HFF-Myc (cell line): ENCODE measurements around the gene PARD3.
"Not testable (repeated sequence)": the region's sequence is repeated elsewhere in the genome, so short reads cannot be mapped to it uniquely, and the experiment has no call there.

Experiments used
- DNase-seq: peaks from one replicate; pipeline ENCODE4 v3.0.0-alpha.2; 2011; ENCODE audit warnings: low read depth; ENCODE audit errors: extremely low read depth
- H3K4me3 ChIP-seq: replicated peaks from 2 replicates; pipeline ENCODE4 v1.5.1; 2011; ENCODE audit warnings: low read depth, mild to moderate bottlenecking, control low read depth, low read length
- TF ChIP-seq, protein P1 (sequence below): IDR thresholded peaks from 2 replicates; pipeline ENCODE4 v1.5.1; 2012; ENCODE audit warnings: mild to moderate bottlenecking, low read depth, low read length, control low read depth; ENCODE audit errors: missing control alignments

PARD3 gene

DNA sequence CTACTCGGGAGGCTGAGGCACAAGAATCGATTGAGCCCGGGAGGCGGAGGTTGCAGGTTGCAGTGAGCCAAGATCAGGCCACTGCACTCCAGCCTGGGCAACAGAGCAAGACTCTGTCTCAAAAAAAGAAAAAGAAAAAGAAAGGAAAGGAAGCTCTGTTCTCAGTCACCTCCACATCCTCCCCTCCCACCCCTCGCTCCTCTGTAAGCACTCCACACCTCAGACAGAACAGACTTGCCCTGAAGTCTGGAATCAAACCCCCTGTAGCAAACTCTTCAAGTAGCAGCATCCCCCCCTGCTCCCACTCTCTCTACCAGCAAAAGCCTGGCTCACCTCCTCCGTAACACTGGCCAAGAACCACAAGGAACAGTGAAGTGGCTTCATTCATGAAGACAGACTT, 66.7 kb downstream of the PARD3 start:
- TF ChIP-seq, protein P1, sequence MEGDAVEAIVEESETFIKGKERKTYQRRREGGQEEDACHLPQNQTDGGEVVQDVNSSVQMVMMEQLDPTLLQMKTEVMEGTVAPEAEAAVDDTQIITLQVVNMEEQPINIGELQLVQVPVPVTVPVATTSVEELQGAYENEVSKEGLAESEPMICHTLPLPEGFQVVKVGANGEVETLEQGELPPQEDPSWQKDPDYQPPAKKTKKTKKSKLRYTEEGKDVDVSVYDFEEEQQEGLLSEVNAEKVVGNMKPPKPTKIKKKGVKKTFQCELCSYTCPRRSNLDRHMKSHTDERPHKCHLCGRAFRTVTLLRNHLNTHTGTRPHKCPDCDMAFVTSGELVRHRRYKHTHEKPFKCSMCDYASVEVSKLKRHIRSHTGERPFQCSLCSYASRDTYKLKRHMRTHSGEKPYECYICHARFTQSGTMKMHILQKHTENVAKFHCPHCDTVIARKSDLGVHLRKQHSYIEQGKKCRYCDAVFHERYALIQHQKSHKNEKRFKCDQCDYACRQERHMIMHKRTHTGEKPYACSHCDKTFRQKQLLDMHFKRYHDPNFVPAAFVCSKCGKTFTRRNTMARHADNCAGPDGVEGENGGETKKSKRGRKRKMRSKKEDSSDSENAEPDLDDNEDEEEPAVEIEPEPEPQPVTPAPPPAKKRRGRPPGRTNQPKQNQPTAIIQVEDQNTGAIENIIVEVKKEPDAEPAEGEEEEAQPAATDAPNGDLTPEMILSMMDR: no peak
- DNase-seq: no peak
- H3K4me3 ChIP-seq: no peak overlapping the region

DNA sequence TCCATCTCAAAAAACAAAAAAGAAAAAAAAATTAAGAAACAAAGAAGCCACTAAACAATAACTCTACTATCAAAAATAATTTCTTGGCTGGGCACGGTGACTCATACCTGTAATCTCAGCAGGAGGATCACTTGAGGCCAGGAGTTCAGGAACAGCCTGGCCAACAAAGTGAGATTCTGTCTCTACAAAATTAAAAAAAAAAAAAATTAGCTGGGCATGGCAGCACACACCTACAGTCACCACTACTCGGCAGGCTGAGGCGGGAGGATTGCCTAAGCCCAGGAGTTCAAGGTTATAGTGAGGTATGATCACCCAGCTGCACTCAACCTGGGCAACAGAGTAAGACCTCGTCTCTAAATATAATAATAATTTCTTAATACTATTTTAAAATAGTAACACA, 69.0 kb downstream of the PARD3 start:
- no peak overlapping the region for H3K4me3 ChIP-seq
- no peak for DNase-seq
- TF ChIP-seq, protein P1: no peak

DNA sequence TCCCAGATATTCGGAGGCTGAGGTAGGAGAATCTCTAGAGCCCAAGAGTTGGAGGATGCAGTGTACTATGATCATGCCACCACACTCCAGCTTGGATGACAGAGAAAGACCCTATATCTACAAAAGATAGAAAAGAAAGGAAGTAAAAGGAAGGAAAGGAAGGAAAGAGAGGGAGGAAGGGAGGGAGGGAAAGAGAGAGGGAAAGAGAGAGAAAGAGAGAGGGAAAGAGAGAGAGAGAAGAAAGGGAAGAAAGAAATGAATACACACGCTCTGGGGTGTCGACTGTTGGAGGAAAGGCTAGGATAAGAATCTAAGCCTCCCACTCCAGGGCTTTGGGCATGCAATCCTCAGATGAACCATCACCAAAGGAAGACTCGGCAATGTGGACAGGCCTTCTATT, 69.9 kb downstream of the PARD3 start:
- H3K4me3 ChIP-seq: no peak overlapping the region
- no peak for DNase-seq
- TF ChIP-seq, protein P1: no peak

DNA sequence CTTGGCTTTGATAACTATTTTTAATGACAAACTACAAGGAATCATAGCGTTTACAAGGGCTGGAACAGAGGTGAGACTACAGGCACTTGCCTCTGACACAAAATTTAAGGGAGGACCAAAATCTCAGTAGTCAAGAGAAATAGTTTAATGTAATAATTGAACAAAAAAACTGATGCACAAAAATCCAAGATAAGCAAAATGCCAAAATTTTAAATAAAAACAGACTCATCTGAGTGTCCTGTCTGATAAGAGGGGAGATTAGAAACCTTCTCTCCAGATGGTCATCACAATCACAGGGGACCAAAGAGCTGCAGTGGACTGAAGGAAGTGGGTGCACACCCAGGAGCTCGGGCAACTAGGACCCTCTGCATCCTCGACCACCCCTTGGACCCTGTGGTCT, 70.5 kb downstream of the PARD3 start:
- TF ChIP-seq, protein P1: no peak
- DNase-seq: no peak
- no peak overlapping the region for H3K4me3 ChIP-seq

DNA sequence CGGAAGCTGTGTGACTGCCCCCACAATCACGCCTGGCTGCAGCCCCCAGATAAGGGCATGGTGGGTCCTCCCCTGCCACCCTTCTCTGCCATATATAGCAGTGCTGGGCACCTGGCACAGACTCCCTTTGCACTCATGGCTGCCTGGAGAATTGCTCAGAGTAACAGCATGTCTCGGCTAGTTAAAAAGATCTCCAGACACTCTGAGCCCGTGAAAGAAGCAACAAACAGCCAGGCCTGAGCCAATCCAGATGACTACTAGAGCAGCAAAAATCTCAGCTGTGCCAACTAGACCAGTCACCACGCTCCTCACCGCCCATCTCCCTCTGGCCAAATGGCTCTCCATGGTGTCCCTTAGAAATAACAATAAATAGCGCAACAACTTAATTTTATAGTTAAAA, 71.3 kb downstream of the PARD3 start:
- no peak overlapping the region for H3K4me3 ChIP-seq
- DNase-seq: no peak
- TF ChIP-seq, protein P1: no peak

DNA sequence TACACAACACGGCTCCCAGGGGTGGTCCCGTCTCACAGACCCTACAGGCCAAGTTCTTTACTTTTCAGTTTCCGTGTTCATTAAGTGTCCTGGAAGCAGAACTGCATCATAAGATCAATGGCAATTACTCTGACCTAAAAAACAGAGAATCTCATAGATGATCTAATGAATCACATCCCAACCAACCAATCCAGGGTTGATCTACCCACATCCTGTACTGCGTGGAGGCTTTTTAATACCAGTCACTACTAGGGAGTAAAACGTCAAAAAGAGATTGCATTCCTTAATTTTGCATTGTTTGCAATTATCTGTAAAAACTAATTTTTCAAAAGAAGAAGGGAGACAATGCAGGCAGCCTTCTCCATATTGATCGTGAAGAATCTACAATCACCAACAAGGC, 72.6 kb downstream of the PARD3 start:
- H3K4me3 ChIP-seq: no peak overlapping the region
- TF ChIP-seq, protein P1: no peak
- DNase-seq: no peak

DNA sequence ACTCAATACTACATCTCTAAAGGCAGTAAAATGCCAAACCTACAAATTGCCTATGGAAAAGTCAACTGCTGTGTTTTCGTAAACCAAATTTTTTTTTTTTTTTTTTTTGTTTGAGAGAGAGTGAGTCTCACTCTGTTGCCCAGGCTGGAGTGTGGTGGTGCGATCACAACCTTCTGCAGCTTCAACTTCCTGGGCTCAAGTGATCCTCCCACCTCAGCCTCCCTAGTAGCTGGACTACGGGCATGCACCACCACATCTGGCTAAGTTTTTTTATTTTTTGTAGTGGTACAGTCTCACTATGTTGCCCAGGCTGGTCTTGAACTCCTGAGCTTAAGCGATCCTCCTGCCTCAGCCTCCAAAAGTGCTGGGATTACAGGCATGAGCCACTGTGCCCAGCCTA, 74.0 kb downstream of the PARD3 start:
- DNase-seq, H3K4me3 ChIP-seq: not testable (repeated sequence)

DNA sequence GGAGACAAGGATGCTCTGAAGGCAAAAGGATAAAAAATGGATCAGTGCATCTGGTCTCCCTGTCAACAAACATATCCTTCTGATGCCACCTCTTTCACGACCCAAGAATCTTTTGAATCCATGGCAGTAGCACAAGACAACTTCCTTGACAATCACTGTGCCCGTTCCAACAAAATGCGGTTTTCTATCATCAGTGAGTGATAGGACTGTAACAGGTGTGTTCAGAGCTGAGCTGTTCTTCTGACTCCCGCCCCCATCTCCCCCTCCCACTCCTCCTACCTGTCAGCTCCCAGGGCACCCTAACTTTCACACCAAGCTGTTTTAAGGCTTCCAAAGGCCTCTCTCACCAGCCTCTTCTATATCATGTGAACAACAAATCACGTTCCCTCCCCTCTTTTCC, 74.8 kb downstream of the PARD3 start:
- no peak for DNase-seq
- TF ChIP-seq, protein P1: no peak
- no peak overlapping the region for H3K4me3 ChIP-seq
